ENCODE data around the gene KIAA0319L. TPM values are rescaled to one million over a fixed set of nuclear protein-coding genes. Genes with fewer than 3 reads are reported as not detected.

The KIAA0319L gene
- total RNA-seq, 1 donor from 2014 or later: 74.7 TPM

DNA sequence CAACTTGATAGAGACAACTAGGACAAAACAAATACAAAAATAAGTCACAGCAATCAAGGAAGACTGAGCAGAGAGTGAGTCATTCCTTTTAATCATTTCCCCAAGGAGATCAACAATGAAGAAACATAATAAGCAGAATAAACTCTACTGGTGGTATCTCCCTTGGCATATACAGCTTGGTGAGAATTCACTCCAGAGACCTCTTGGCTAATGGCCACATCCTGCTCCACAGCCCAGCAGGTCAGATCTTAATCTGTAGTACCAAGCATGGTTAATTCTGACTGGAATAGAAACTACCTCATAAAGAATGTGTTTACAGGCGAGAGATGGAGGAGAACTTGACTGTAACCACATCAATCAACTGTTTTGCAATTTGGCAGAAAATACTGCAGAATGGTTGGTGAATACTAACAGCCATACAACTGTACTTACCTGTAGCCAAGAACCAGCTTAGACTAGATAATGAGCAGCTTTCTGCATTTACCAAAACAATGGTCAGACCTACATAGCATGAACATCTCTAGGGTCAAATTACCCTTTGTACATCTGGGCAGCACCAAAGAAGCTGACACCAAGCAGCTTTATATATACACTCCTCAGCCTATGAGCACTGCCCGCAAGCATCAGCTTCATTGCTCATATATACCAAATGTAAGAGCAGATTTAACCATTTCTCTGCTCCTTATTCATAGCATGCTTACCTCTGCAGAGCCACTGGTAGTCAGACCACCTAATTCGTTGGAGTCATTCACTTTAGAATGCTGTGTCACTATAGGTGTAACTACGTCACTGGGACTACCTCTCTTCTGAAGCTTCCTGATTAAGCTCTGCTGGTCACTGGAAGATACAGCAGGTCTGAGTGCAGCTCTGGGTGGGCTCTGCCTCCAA, 51.0 kb downstream of the KIAA0319L start:
- H3K9me3 Mint-ChIP-seq (ENCODE audit: unreplicated experiment): peaks cover 8% of the 10 kb centered on the region
- TF ChIP-seq CTCF (IDR thresholded peaks at IDR 0.05; ENCODE audit: partially characterized antibody, unreplicated experiment): no peak
- peaks cover 5% of the 10 kb centered on the region for H3K27me3 Mint-ChIP-seq (ENCODE audit: unreplicated experiment)
- H3K4me3 Mint-ChIP-seq (ENCODE audit: unreplicated experiment): no peak overlapping the region
- peaks cover 12% of the 10 kb centered on the region for H3K4me1 Mint-ChIP-seq (ENCODE audit: low read depth, unreplicated experiment)
- no peaks in the 10 kb centered on the region for H3K36me3 Mint-ChIP-seq (ENCODE audit: unreplicated experiment)
- H3K27ac Mint-ChIP-seq (ENCODE audit: unreplicated experiment): no peak overlapping the region
- no peak for DNase-seq

DNA sequence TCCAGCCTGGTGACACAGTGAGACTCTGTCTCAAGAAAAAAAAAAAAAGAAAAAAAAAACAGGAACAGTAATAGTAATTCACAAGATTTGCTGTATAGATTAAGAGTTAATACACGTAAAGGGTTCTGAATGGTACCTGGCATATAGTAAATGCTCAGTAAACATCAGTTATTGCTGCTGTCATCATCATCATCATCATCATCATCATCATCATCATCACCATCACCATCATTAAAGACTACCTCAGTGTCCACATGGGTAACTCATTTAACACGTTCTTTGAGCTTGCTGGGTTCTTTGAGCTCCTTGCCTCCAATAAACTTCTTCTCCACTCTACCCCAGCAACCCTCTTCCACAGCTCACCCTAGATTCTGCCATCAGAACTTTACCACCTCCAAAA, 55.0 kb downstream of the KIAA0319L start:
- H3K36me3 Mint-ChIP-seq (ENCODE audit: unreplicated experiment): no peaks in the 10 kb centered on the region
- DNase-seq: no peak
- peaks cover 3% of the 10 kb centered on the region for H3K27me3 Mint-ChIP-seq (ENCODE audit: unreplicated experiment)
- no peak overlapping the region for H3K27ac Mint-ChIP-seq (ENCODE audit: unreplicated experiment)
- peaks cover 5% of the 10 kb centered on the region for H3K9me3 Mint-ChIP-seq (ENCODE audit: unreplicated experiment)
- no peak for TF ChIP-seq CTCF (IDR thresholded peaks at IDR 0.05; ENCODE audit: partially characterized antibody, unreplicated experiment)
- H3K4me3 Mint-ChIP-seq (ENCODE audit: unreplicated experiment): no peak overlapping the region
- H3K4me1 Mint-ChIP-seq (ENCODE audit: low read depth, unreplicated experiment): peaks cover 9% of the 10 kb centered on the region

DNA sequence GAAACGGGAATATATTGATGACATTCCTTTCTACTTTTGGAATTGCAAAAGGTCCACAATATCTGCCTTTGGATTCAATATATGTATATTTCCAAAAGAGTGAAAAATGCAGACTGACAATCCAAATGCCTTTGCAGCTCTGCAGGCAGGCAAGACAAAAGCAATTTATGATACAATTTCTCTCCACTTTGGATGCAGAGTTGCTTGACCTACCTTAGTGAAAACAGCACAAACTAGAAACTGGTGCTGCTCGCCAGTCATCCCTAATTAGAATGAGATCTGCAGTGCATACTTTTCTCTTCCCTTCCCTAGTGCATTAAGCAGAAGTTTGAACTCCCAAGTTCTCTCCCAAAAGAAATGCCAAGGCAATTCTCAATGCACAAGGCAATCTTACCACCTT, 56.8 kb downstream of the KIAA0319L start:
- H3K27ac Mint-ChIP-seq (ENCODE audit: unreplicated experiment): no peak overlapping the region
- no peak for DNase-seq

GRCh38 chr1:35499652-35500176, 57.5 kb downstream of the KIAA0319L start:
- Mint-ChIP-seq H3K4me1 (ENCODE audit: low read depth, unreplicated experiment) (peaks cover 7% of the 10 kb centered on the region), H3K27me3 (ENCODE audit: unreplicated experiment) (peaks cover 3% of the 10 kb centered on the region), H3K27ac (ENCODE audit: unreplicated experiment) (no peak overlapping the region), H3K4me3 (ENCODE audit: unreplicated experiment) (no peak overlapping the region), H3K36me3 (ENCODE audit: unreplicated experiment) (no peaks in the 10 kb centered on the region), H3K9me3 (ENCODE audit: unreplicated experiment) (peaks cover 4% of the 10 kb centered on the region)
- no peak for TF ChIP-seq CTCF (IDR thresholded peaks at IDR 0.05; ENCODE audit: partially characterized antibody, unreplicated experiment)
- no peak for DNase-seq

More for the DNA sequence above, 56.8 kb downstream of the KIAA0319L start:
- peaks cover 7% of the 10 kb centered on the region for H3K4me1 Mint-ChIP-seq (ENCODE audit: low read depth, unreplicated experiment)
- TF ChIP-seq CTCF (IDR thresholded peaks at IDR 0.05; ENCODE audit: partially characterized antibody, unreplicated experiment): no peak
- no peaks in the 10 kb centered on the region for H3K36me3 Mint-ChIP-seq (ENCODE audit: unreplicated experiment)
- H3K27me3 Mint-ChIP-seq (ENCODE audit: unreplicated experiment): peaks cover 3% of the 10 kb centered on the region
- peaks cover 4% of the 10 kb centered on the region for H3K9me3 Mint-ChIP-seq (ENCODE audit: unreplicated experiment)
- no peak overlapping the region for H3K4me3 Mint-ChIP-seq (ENCODE audit: unreplicated experiment)

- no peak for TF ChIP-seq CTCF (IDR thresholded peaks at IDR 0.05; ENCODE audit: partially characterized antibody, unreplicated experiment)
- no peak for DNase-seq
- H3K36me3 Mint-ChIP-seq (ENCODE audit: unreplicated experiment): no peaks in the 10 kb centered on the region
- no peak overlapping the region for H3K27ac Mint-ChIP-seq (ENCODE audit: unreplicated experiment)
- peaks cover 3% of the 10 kb centered on the region for H3K9me3 Mint-ChIP-seq (ENCODE audit: unreplicated experiment)
- H3K27me3 Mint-ChIP-seq (ENCODE audit: unreplicated experiment): peaks cover 3% of the 10 kb centered on the region
- H3K4me3 Mint-ChIP-seq (ENCODE audit: unreplicated experiment): no peak overlapping the region
- H3K4me1 Mint-ChIP-seq (ENCODE audit: low read depth, unreplicated experiment): peaks cover 7% of the 10 kb centered on the region
Measured at GRCh38 chr1:35499231-35499630, 58.0 kb downstream of the KIAA0319L start.

All from glutamatergic neuron (in vitro differentiated cells).